ENCODE measurements around the gene CCDC27. TPM values are rescaled to one million over a fixed set of nuclear protein-coding genes. Genes with fewer than 3 reads are reported as not detected.

CCDC27 gene
- total RNA-seq, 1 experiment from 2014 or later, result not detected

GRCh38 chr1:3714814-3715213, 37.4 kb upstream of the CCDC27 start:
- peaks cover 75% of the 10 kb centered on the region for H3K27me3 ChIP-seq (ENCODE audit: low read length)
- intact Hi-C loops (cut with micrococcal nuclease), result no loop called here
- no peak overlapping the region for H3K27ac ChIP-seq (ENCODE audit: low read length)
- no peaks in the 10 kb centered on the region for H3K9me2 ChIP-seq (replicated peaks; ENCODE audit: low read length)
- no peaks in the 10 kb centered on the region for H3K4me1 ChIP-seq (ENCODE audit: insufficient read depth, low read length)
- ATAC-seq (no peak), DNase-seq (no peak)
- H4K20me1 ChIP-seq (ENCODE audit: low read length), result no peaks in the 10 kb centered on the region
- TF ChIP-seq EZH2 (IDR thresholded peaks at IDR 0.05; ENCODE audit: low read length, unreplicated experiment) (no peak), EZH2phosphoT487 (IDR thresholded peaks at IDR 0.05; ENCODE audit: borderline replicate concordance, low read length) (no peak)
- TF ChIP-seq, protein P1, sequence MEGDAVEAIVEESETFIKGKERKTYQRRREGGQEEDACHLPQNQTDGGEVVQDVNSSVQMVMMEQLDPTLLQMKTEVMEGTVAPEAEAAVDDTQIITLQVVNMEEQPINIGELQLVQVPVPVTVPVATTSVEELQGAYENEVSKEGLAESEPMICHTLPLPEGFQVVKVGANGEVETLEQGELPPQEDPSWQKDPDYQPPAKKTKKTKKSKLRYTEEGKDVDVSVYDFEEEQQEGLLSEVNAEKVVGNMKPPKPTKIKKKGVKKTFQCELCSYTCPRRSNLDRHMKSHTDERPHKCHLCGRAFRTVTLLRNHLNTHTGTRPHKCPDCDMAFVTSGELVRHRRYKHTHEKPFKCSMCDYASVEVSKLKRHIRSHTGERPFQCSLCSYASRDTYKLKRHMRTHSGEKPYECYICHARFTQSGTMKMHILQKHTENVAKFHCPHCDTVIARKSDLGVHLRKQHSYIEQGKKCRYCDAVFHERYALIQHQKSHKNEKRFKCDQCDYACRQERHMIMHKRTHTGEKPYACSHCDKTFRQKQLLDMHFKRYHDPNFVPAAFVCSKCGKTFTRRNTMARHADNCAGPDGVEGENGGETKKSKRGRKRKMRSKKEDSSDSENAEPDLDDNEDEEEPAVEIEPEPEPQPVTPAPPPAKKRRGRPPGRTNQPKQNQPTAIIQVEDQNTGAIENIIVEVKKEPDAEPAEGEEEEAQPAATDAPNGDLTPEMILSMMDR (conservative IDR thresholded peaks at IDR 0.05; ENCODE audit: low read depth, low read length), result no peak
- CTCF ChIA-PET, result interaction anchor here (0.7 kb wide), 1 partner anchor 10 kb away, joined by 5 read pairs; no protein-coding TSS in a partner anchor
- no peak overlapping the region for H2AFZ ChIP-seq (ENCODE audit: low read length)
- no TSS peak for BruUV-seq (replicated peaks)
- H3K4me2 ChIP-seq (ENCODE audit: low read length), result no peak overlapping the region
- no peak overlapping the region for H3K9ac ChIP-seq (ENCODE audit: low read length)
- H3K4me3 ChIP-seq (ENCODE audit: low read length), result no peak overlapping the region
- no peaks in the 10 kb centered on the region for H3K79me2 ChIP-seq (ENCODE audit: low read length)
- no peaks in the 10 kb centered on the region for H3F3A ChIP-seq (ENCODE audit: low read length, unreplicated experiment)
- POLR2A ChIA-PET (ENCODE audit: unreplicated experiment), result no interaction called here
- no peaks in the 10 kb centered on the region for H3K9me3 ChIP-seq (ENCODE audit: low read length)
- no peaks in the 10 kb centered on the region for H3K36me3 ChIP-seq (ENCODE audit: low read depth, low read length)

DNA sequence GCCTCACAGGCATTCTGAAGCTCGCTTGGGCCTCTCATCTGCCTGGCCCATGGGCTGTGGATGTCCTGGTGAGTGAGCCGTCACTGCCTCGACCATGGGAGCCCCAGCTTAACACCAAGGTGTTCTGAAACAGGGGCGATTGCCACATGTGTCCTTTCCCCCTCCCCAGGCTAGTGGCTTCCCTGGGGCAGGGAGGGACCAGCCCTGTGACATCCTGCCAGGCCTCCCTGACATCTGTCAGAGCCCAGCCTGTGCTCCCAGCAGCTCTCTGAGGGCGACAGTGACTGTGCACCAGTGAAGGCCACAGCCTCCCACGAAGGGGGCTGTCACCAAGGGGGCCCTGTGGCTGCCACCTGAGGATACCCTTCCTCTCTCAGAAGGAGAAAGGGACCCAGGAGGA, 35.9 kb upstream of the CCDC27 start:
- no peak overlapping the region for H3K9ac ChIP-seq (ENCODE audit: low read length)

DNA sequence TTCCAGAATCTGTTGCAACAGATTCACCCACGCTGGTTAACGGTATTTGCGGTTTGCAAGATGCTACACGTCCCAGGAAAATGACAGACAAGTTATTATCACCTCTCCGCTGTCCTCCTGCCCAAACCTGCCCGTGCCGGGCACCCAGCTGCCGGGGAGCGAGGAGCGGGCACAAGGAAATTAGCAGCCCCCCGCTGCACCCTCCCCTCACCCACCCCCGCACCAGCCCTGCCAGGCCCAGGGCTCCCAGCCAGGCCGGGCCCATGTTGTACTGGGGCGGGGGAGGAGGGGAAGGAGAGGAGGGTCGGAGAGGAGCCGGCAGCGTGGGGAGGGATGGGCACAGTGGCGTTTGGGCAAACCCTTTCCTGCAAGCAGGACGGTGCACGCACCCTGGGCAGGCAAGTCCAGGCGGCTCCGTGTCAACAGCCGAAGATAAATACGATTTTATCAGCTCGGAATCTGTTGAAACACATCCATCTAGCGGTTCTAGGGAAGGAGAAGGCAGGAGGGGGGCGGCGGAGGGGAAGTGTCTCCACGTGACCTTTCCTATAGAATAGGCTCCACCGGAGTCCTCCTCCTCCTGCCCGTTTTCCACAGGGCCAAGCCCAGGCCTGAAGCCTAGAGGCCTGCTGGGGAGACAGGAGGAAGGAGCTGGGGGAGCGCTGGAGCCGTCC, 35.1 kb upstream of the CCDC27 start:
- no peak overlapping the region for H3K4me2 ChIP-seq (ENCODE audit: low read length)
- no peaks in the 10 kb centered on the region for H3K9me3 ChIP-seq (ENCODE audit: low read length)
- no peaks in the 10 kb centered on the region for H4K20me1 ChIP-seq (ENCODE audit: low read length)
- H3K9ac ChIP-seq (ENCODE audit: low read length), result no peak overlapping the region
- no peak overlapping the region for H3K4me3 ChIP-seq (ENCODE audit: low read length)
- H3K4me1 ChIP-seq (ENCODE audit: insufficient read depth, low read length), result no peaks in the 10 kb centered on the region
- no peak overlapping the region for H3K27ac ChIP-seq (ENCODE audit: low read length)
- TF ChIP-seq EZH2 (IDR thresholded peaks at IDR 0.05; ENCODE audit: low read length, unreplicated experiment), result no peak
- TF ChIP-seq EZH2phosphoT487 (IDR thresholded peaks at IDR 0.05; ENCODE audit: borderline replicate concordance, low read length), result no peak
- TF ChIP-seq, protein P1 (conservative IDR thresholded peaks at IDR 0.05; ENCODE audit: low read depth, low read length), result no peak
- H3K27me3 ChIP-seq (ENCODE audit: low read length), result peaks cover 55% of the 10 kb centered on the region
- intact Hi-C loops (cut with micrococcal nuclease), result no loop called here
- BruUV-seq (replicated peaks), result no TSS peak
- ATAC-seq (no peak), DNase-seq (no peak)
- H3F3A ChIP-seq (ENCODE audit: low read length, unreplicated experiment), result no peaks in the 10 kb centered on the region
- H2AFZ ChIP-seq (ENCODE audit: low read length), result no peak overlapping the region
- no peaks in the 10 kb centered on the region for H3K79me2 ChIP-seq (ENCODE audit: low read length)
- no peaks in the 10 kb centered on the region for H3K9me2 ChIP-seq (replicated peaks; ENCODE audit: low read length)
- POLR2A ChIA-PET (ENCODE audit: unreplicated experiment), result interaction anchor here (0.5 kb wide), 1 partner anchor 8 kb away, joined by 5 read pairs; no protein-coding TSS in a partner anchor
- no peaks in the 10 kb centered on the region for H3K36me3 ChIP-seq (ENCODE audit: low read depth, low read length)
- CTCF ChIA-PET, result no interaction called here

More for the DNA sequence above, 35.9 kb upstream of the CCDC27 start:
- H3K4me3 ChIP-seq (ENCODE audit: low read length), result no peak overlapping the region
- TF ChIP-seq EZH2phosphoT487 (IDR thresholded peaks at IDR 0.05; ENCODE audit: borderline replicate concordance, low read length) (no peak), EZH2 (IDR thresholded peaks at IDR 0.05; ENCODE audit: low read length, unreplicated experiment) (no peak)
- H3K9me3 ChIP-seq (ENCODE audit: low read length), result no peaks in the 10 kb centered on the region
- H3K27ac ChIP-seq (ENCODE audit: low read length), result no peak overlapping the region
- H3K79me2 ChIP-seq (ENCODE audit: low read length), result no peaks in the 10 kb centered on the region
- DNase-seq (no peak), ATAC-seq (no peak)
- H3K4me2 ChIP-seq (ENCODE audit: low read length), result no peak overlapping the region
- no peaks in the 10 kb centered on the region for H3F3A ChIP-seq (ENCODE audit: low read length, unreplicated experiment)
- H3K4me1 ChIP-seq (ENCODE audit: insufficient read depth, low read length), result no peaks in the 10 kb centered on the region
- H4K20me1 ChIP-seq (ENCODE audit: low read length), result no peaks in the 10 kb centered on the region
- H2AFZ ChIP-seq (ENCODE audit: low read length), result no peak overlapping the region
- ChIA-PET CTCF (no interaction called here), POLR2A (ENCODE audit: unreplicated experiment) (no interaction called here)
- intact Hi-C loops (cut with micrococcal nuclease), result no loop called here
- no peaks in the 10 kb centered on the region for H3K9me2 ChIP-seq (replicated peaks; ENCODE audit: low read length)
- H3K36me3 ChIP-seq (ENCODE audit: low read depth, low read length), result no peaks in the 10 kb centered on the region
- H3K27me3 ChIP-seq (ENCODE audit: low read length), result peaks cover 63% of the 10 kb centered on the region
- no TSS peak for BruUV-seq (replicated peaks)
